Activated naive CD4-positive, alpha-beta T cell treated with anti-CD3 and anti-CD28 coated beads, Interleukin-2, amount 10 ng/mL, durations not matched to agents 7 days and 5 days (primary cell): ENCODE data around the gene HLA-E.
A peak's percentile ranks its signal among the peaks of the same experiment; 100 is the strongest.
"Not testable (repeated sequence)": the region's sequence is repeated elsewhere in the genome, so short reads cannot be mapped to it uniquely, and the experiment has no call there.

ENCODE experiments used
- CTCF ChIA-PET: fragments of 350-600 bp; sonication (Branson Sonifier 250); formaldehyde crosslinking; loops from one replicate; lab custom pipeline; 2021; ENCODE audit warnings: antibody characterized with exemption; lab: Charles Lee
- DNase-seq: peaks from one replicate; pipeline ENCODE4 v3.0.0-alpha.2; 2020
- H3K27ac Mint-ChIP-seq: one replicate; pipeline ENCODE4 v1.8.0; 2021; ENCODE audit warnings: mild to moderate bottlenecking, moderate library complexity, mixed read lengths
- H3K27me3 Mint-ChIP-seq: one replicate; pipeline ENCODE4 v1.8.0; 2021; ENCODE audit warnings: mild to moderate bottlenecking, mixed read lengths
- H3K36me3 Mint-ChIP-seq: one replicate; pipeline ENCODE4 v1.8.0; 2021; ENCODE audit warnings: mixed read lengths
- H3K4me1 Mint-ChIP-seq: one replicate; pipeline ENCODE4 v1.8.0; 2021; ENCODE audit warnings: mixed read lengths
- H3K4me3 Mint-ChIP-seq: one replicate; pipeline ENCODE4 v1.8.0; 2021; ENCODE audit warnings: mild to moderate bottlenecking, moderate library complexity, mixed read lengths
- H3K9me3 Mint-ChIP-seq: one replicate; pipeline ENCODE4 v1.8.0; 2021; ENCODE audit warnings: mixed read lengths

HLA-E gene

GRCh38 chr6:30488697-30489080 lies 620 bp upstream of the HLA-E start:
- H3K9me3 Mint-ChIP-seq, DNase-seq: not testable (repeated sequence)
- CTCF ChIA-PET: interaction anchor here (2.3 to 9.7 kb wide), 3 partner anchors 35 to 53 kb away, joined by 8 to 251 read pairs (median 96); no protein-coding TSS in a partner anchor
- Mint-ChIP-seq H3K4me1 (peaks cover 47% of the 10 kb centered on the region), H3K36me3 (peaks cover 48% of the 10 kb centered on the region), H3K27me3 (peaks cover 22% of the 10 kb centered on the region), H3K27ac (peak overlapping the region; percentile 100), H3K4me3 (peak overlapping the region; percentile 99)

DNA sequence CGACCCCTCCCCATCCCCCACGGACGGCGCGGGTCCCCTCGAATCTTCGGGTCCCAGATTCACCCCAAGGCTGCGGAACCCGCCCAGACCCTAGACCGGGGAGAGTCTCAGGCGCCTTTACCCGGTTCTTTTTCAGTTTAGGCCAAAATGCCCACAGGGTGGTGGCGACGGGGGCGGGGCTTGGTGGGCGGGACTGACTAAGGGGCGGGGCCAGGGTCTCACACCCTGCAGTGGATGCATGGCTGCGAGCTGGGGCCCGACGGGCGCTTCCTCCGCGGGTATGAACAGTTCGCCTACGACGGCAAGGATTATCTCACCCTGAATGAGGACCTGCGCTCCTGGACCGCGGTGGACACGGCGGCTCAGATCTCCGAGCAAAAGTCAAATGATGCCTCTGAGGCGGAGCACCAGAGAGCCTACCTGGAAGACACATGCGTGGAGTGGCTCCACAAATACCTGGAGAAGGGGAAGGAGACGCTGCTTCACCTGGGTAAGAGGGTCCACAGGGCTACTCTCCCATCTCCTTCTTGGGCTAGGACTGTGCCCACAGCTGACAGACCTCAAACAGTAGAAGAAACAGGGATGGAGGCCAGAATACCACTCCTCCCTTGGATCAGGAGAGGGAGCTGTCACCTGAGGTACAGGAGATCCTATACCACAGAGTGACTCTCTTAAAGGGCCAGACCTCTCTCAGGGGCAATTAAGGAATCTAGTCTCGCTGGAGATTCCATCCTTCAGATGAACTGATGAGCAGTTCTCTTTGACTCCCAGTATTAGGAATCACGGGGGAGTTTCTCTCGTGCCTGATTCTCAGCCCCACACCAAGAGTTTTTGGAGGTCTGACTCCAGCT lies 942 bp downstream of the HLA-E start:
- H3K4me1 Mint-ChIP-seq: peaks cover 57% of the 10 kb centered on the region
- H3K36me3 Mint-ChIP-seq: peaks cover 58% of the 10 kb centered on the region
- peak overlapping the region; percentile 99 for H3K4me3 Mint-ChIP-seq
- H3K9me3 Mint-ChIP-seq: peaks cover 5% of the 10 kb centered on the region
- CTCF ChIA-PET: interaction anchor here (0.7 to 5.6 kb wide), 5 partner anchors 8 to 54 kb away, joined by 3 to 76 read pairs (median 3); no protein-coding TSS in a partner anchor
- peaks cover 14% of the 10 kb centered on the region for H3K27me3 Mint-ChIP-seq
- peak overlapping the region; percentile 100 for H3K27ac Mint-ChIP-seq
- peak; percentile 90 for DNase-seq

GRCh38 chr6:30491291-30491953 lies 2.1 kb downstream of the HLA-E start:
- peak overlapping the region; percentile 99 for H3K4me3 Mint-ChIP-seq
- peak overlapping the region; percentile 100 for H3K27ac Mint-ChIP-seq
- not testable (repeated sequence) for H3K9me3 Mint-ChIP-seq, DNase-seq
- peaks cover 60% of the 10 kb centered on the region for H3K36me3 Mint-ChIP-seq
- CTCF ChIA-PET: interaction anchor here (0.9 to 5.6 kb wide), 8 partner anchors 10 to 63 kb away, joined by 3 to 76 read pairs (median 3); no protein-coding TSS in a partner anchor
- H3K27me3 Mint-ChIP-seq: peaks cover 12% of the 10 kb centered on the region
- peaks cover 66% of the 10 kb centered on the region for H3K4me1 Mint-ChIP-seq

DNA sequence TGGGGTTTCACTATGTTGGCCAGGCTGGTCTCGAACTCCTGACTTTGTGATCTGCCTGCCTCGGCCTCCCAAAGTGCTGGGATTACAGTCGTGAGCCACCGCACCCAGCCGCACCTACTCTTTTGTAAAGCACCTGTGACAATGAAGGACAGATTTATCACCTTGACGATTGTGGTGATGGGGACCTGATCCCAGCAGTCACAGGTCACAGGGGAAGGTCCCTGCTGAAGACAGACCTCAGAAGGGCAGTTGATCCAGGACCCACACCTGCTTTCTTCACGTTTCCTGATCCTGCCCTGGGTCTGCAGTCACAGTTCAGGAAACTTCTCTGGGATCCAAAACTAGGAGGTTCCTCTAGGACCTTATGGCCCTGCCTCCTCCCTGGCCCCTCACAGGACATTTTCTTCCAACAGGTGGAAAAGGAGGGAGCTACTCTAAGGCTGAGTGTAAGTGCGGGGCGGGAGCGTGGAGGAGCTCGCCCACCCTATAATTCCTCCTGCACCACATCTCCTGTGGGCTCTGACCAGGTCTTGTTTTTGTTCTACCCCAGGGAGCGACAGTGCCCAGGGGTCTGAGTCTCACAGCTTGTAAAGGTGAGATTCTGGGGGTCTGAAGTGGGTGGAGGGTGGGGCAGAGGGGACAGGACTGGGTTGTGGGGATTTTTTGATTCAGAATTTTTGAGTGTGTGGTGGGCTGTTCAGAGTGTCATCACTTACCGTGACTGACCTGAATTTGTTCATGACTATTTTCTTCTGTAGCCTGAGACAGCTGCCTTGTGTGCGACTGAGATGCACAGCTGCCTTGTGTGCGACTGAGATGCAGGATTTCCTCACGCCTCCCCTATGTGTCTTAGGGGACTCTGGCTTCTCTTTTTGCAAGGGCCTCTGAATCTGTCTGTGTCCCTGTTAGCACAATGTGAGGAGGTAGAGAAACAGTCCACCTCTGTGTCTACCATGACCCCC lies 3.0 kb downstream of the HLA-E start:
- CTCF ChIA-PET: interaction anchor here (0.8 to 5.6 kb wide), 14 partner anchors 10 to 63 kb away, joined by 3 to 76 read pairs (median 4); no protein-coding TSS in a partner anchor
- Mint-ChIP-seq H3K27me3 (peaks cover 11% of the 10 kb centered on the region), H3K4me1 (peaks cover 71% of the 10 kb centered on the region), H3K4me3 (peak overlapping the region; percentile 99), H3K27ac (peak overlapping the region; percentile 100), H3K36me3 (peaks cover 60% of the 10 kb centered on the region), H3K9me3 (peaks cover 5% of the 10 kb centered on the region)
- peak; percentile 38 for DNase-seq

GRCh38 chr6:30493643-30494250 lies 4.4 kb downstream of the HLA-E start:
- peak overlapping the region; percentile 99 for H3K4me3 Mint-ChIP-seq
- H3K27me3 Mint-ChIP-seq: peaks cover 6% of the 10 kb centered on the region
- peaks cover 68% of the 10 kb centered on the region for H3K4me1 Mint-ChIP-seq
- peak overlapping the region; percentile 76 for H3K27ac Mint-ChIP-seq
- peak; percentile 57 for DNase-seq
- peaks cover 54% of the 10 kb centered on the region for H3K36me3 Mint-ChIP-seq
- H3K9me3 Mint-ChIP-seq: peaks cover 2% of the 10 kb centered on the region
- CTCF ChIA-PET: interaction anchor here (0.9 to 5.6 kb wide), 15 partner anchors 10 to 100 kb away, joined by 3 to 76 read pairs (median 6); no protein-coding TSS in a partner anchor

- peak overlapping the region; percentile 99 for H3K4me3 Mint-ChIP-seq
- no peaks in the 10 kb centered on the region for H3K9me3 Mint-ChIP-seq
- H3K27me3 Mint-ChIP-seq: peaks cover 1% of the 10 kb centered on the region
- CTCF ChIA-PET: interaction anchor here (1.0 to 5.6 kb wide), 10 partner anchors 10 to 100 kb away, joined by 3 to 76 read pairs (median 8); no protein-coding TSS in a partner anchor
- no peak for DNase-seq
- H3K27ac Mint-ChIP-seq: peak overlapping the region; percentile 76
- H3K36me3 Mint-ChIP-seq: peaks cover 51% of the 10 kb centered on the region
- peaks cover 63% of the 10 kb centered on the region for H3K4me1 Mint-ChIP-seq
Measured at GRCh38 chr6:30494291-30494861, 5.1 kb downstream of the HLA-E start.

GRCh38 chr6:30495060-30495459 lies 5.8 kb downstream of the HLA-E start:
- peaks cover 46% of the 10 kb centered on the region for H3K36me3 Mint-ChIP-seq
- CTCF ChIA-PET: interaction anchor here (1.6 to 5.6 kb wide), 3 partner anchors 36 to 47 kb away, joined by 4 to 76 read pairs (median 23); no protein-coding TSS in a partner anchor

GRCh38 chr6:30495993-30496392 lies 6.7 kb downstream of the HLA-E start:
- H3K4me3 Mint-ChIP-seq: no peak overlapping the region
- peaks cover 38% of the 10 kb centered on the region for H3K36me3 Mint-ChIP-seq
- peaks cover 76% of the 10 kb centered on the region for H3K4me1 Mint-ChIP-seq
- no peaks in the 10 kb centered on the region for H3K9me3 Mint-ChIP-seq
- CTCF ChIA-PET: interaction anchor here (0.8 to 3.7 kb wide), 8 partner anchors 12 to 49 kb away, joined by 3 to 23 read pairs (median 5); no protein-coding TSS in a partner anchor
- H3K27ac Mint-ChIP-seq: no peak overlapping the region
- no peaks in the 10 kb centered on the region for H3K27me3 Mint-ChIP-seq
- no peak for DNase-seq

More at GRCh38 chr6:30495060-30495459, 5.8 kb downstream of the HLA-E start:
- H3K4me3 Mint-ChIP-seq, H3K27me3 Mint-ChIP-seq, DNase-seq, H3K9me3 Mint-ChIP-seq: not testable (repeated sequence)
- Mint-ChIP-seq H3K4me1 (peaks cover 69% of the 10 kb centered on the region), H3K27ac (peak overlapping the region; percentile 76)

DNA sequence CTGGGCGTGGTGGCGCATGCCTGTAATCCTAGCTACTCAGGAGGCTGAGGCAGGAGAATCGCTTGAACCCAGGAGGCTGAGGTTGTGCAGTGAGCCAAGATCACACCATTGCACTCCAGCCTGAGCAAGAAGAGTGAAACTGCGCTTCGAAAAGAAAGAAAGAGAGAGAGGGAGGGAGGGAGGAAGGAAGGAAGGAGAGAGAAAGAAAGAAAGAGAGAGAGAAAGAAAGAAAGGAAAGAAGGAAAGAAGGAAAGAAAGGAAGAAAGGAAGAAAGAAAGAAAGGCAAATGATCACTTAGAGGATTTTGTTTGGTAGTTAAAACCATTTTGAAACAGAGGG lies 7.9 kb downstream of the HLA-E start:
- not testable (repeated sequence) for H3K4me3 Mint-ChIP-seq, H3K9me3 Mint-ChIP-seq, DNase-seq, H3K27ac Mint-ChIP-seq, H3K27me3 Mint-ChIP-seq
- CTCF ChIA-PET: interaction anchor here (0.6 to 3.7 kb wide), 5 partner anchors 15 to 48 kb away, joined by 3 to 23 read pairs (median 8); no protein-coding TSS in a partner anchor
- Mint-ChIP-seq H3K4me1 (peaks cover 72% of the 10 kb centered on the region), H3K36me3 (peaks cover 26% of the 10 kb centered on the region)

GRCh38 chr6:30497714-30498113 lies 8.4 kb downstream of the HLA-E start:
- no peaks in the 10 kb centered on the region for H3K27me3 Mint-ChIP-seq
- CTCF ChIA-PET: interaction anchor here (0.6 to 3.7 kb wide), 4 partner anchors 14 to 44 kb away, joined by 3 to 23 read pairs (median 12); no protein-coding TSS in a partner anchor
- no peak overlapping the region for H3K4me3 Mint-ChIP-seq
- peaks cover 21% of the 10 kb centered on the region for H3K36me3 Mint-ChIP-seq
- no peaks in the 10 kb centered on the region for H3K9me3 Mint-ChIP-seq
- peaks cover 68% of the 10 kb centered on the region for H3K4me1 Mint-ChIP-seq
- no peak overlapping the region for H3K27ac Mint-ChIP-seq
- no peak for DNase-seq

DNA sequence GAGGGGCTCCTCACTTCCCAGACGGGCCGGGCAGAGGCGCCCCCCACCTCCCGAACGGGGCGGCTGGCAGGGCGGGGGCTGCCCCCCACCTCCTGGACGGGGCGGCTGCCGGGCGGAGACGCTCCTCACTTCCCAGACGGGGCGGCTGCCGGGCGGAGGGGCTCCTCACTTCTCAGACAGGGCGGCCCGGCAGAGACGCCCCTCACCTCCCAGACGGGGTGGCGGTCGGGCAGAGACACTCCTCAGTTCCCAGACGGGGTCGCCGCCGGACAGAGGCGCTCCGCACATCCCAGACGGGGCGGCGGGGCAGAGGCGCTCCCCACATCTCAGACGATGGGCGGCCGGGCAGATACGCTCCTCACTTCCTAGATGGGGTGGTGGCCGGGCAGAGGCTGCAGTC lies 9.4 kb downstream of the HLA-E start:
- H3K4me3 Mint-ChIP-seq, H3K27me3 Mint-ChIP-seq, H3K9me3 Mint-ChIP-seq, CTCF ChIA-PET, DNase-seq, H3K27ac Mint-ChIP-seq: not testable (repeated sequence)
- peaks cover 13% of the 10 kb centered on the region for H3K36me3 Mint-ChIP-seq
- peaks cover 59% of the 10 kb centered on the region for H3K4me1 Mint-ChIP-seq
